ENCODE measurements around the gene GGT6.
A peak's percentile ranks its signal among the peaks of the same experiment; 100 is the strongest.

- TF ChIP-seq CTCF (IDR thresholded peaks at IDR 0.05): no peak
- TF ChIP-seq POLR2AphosphoS5 (IDR thresholded peaks at IDR 0.05; ENCODE audit: insufficient read depth in 1 of 2, low read depth in 1 of 2): peak in 1 of 2 donors; percentile 28
Observed at GRCh38 chr17:4520894-4521600, 39.3 kb downstream of the GGT6 start.
